OCI-LY7 (cell line): ENCODE measurements around the gene RNF114. TPM values are rescaled to one million over a fixed set of nuclear protein-coding genes. Genes with fewer than 3 reads are reported as not detected.

Experiments
- BruUV-seq: library from RNA; stranded (reverse); fragments of 400-500 nt; replicated peaks from 2 replicates; lab custom pipeline; 2021; lab: Mats Ljungman, UMichigan
- CTCF ChIA-PET: fragments of 300-600 bp; sonication (Branson Sonifier 250); formaldehyde crosslinking; loops from one replicate; lab custom pipeline; 2022; ENCODE audit warnings: antibody characterized with exemption; ENCODE audit not compliant: unreplicated experiment; lab: Charles Lee
- POLR2A ChIA-PET: fragments of 300-600 bp; sonication (Branson Sonifier 250); formaldehyde crosslinking; loops from one replicate; lab custom pipeline; 2022; ENCODE audit warnings: antibody characterized with exemption; lab: Charles Lee
- DNase-seq: peaks from one replicate; pipeline ENCODE4 v3.0.0-alpha.2; 2015; ENCODE audit warnings: low spot score
- H2AFZ ChIP-seq: fragments of 200-600 bp; sonication (generic), shearing (Covaris generic); 2 replicates; pipeline ENCODE4 v1.6.1; 2014; ENCODE audit warnings: mild to moderate bottlenecking, antibody characterized with exemption, low read length, moderate library complexity
- H3K27ac ChIP-seq: fragments of 200-600 bp; sonication (generic); 2 replicates; pipeline ENCODE4 v1.5.1; 2014; ENCODE audit warnings: mixed run types, low read depth, mild to moderate bottlenecking, moderate library complexity, low read length, inconsistent platforms; ENCODE audit not compliant: poor library complexity, severe bottlenecking
- H3K36me3 ChIP-seq: fragments of 200-600 bp; sonication (generic); 2 replicates; pipeline ENCODE4 v1.6.1; 2014; ENCODE audit warnings: mild to moderate bottlenecking, antibody characterized with exemption, low read length, moderate library complexity, mixed read lengths; ENCODE audit not compliant: insufficient read depth
- H3K4me1 ChIP-seq: fragments of 200-600 bp; sonication (generic); 2 replicates; pipeline ENCODE4 v1.5.1; 2014; ENCODE audit warnings: mild to moderate bottlenecking, low read length; ENCODE audit not compliant: insufficient read depth, poor library complexity, severe bottlenecking
- H3K4me2 ChIP-seq: fragments of 200-600 bp; sonication (generic); 2 replicates; pipeline ENCODE4 v1.6.1; 2014; ENCODE audit warnings: mild to moderate bottlenecking, low read length
- H3K4me3 ChIP-seq: fragments of 200-600 bp; sonication (generic); 2 replicates; pipeline ENCODE4 v1.5.1; 2014; ENCODE audit warnings: mild to moderate bottlenecking, low read depth, low read length; ENCODE audit not compliant: poor library complexity, severe bottlenecking
- H3K79me2 ChIP-seq: fragments of 200-600 bp; sonication (generic); 2 replicates; pipeline ENCODE4 v1.6.1; 2016; ENCODE audit warnings: low read depth, mild to moderate bottlenecking, low read length, moderate library complexity, mixed read lengths; ENCODE audit not compliant: insufficient read depth
- H3K9me2 ChIP-seq: fragments of 200-600 bp; sonication (generic); 2 replicates; pipeline ENCODE4 v1.6.1; 2016; ENCODE audit warnings: mild to moderate bottlenecking, low read length, mixed read lengths; ENCODE audit not compliant: insufficient read depth
- H3K9me3 ChIP-seq: fragments of 200-600 bp; sonication (generic); 2 replicates; pipeline ENCODE4 v1.6.1; 2014; ENCODE audit warnings: mild to moderate bottlenecking, mixed run types, low read length, mixed read lengths
- H4K20me1 ChIP-seq: fragments of 200-600 bp; sonication (generic); 2 replicates; pipeline ENCODE4 v1.6.1; 2014; ENCODE audit warnings: mild to moderate bottlenecking, antibody characterized with exemption, low read length, moderate library complexity, mixed read lengths; ENCODE audit not compliant: insufficient read depth
- EZH2phosphoT487 ChIP-seq: fragments of 200-600 bp; sonication (generic); IDR thresholded peaks from 2 replicates; pipeline ENCODE4 v1.6.1; 2018; ENCODE audit warnings: low read depth, borderline replicate concordance, mild to moderate bottlenecking, mixed run types, antibody characterized with exemption, low read length, moderate library complexity, mixed read lengths
- intact Hi-C: fragments of 100-400 bp; cut with micrococcal nuclease; formaldehyde crosslinking; loops from one replicate; pipeline ENCODE4 v1.10.0; 2022; ENCODE audit not compliant: unreplicated experiment
- total RNA-seq, 2 experiments: library from RNA; depleted of rRNA in 1 of 2; stranded (reverse); fragments of >200 nt in 1 of 2; shearing (Covaris generic) in 1 of 2; gene quantifications; 2 replicates each; pipeline ENCODE4 v1.2.3, GENCODE V29; 2014 to 2022
- TF ChIP-seq, protein P1 (sequence below): fragments of 200-600 bp; sonication (generic); conservative IDR thresholded peaks from 2 replicates; pipeline ENCODE4 v1.5.1; 2014; ENCODE audit warnings: mild to moderate bottlenecking, antibody characterized with exemption, low read length, moderate library complexity, mixed read lengths

Gene RNF114
- total RNA-seq, 2 experiments from 2014 or later = 48.4 to 62.4 TPM

GRCh38 chr20:49983123-49983847 lies 47.1 kb downstream of the RNF114 start:
- no peaks in the 10 kb centered on the region for H4K20me1 ChIP-seq
- peak overlapping the region; percentile 60 for H3K4me3 ChIP-seq
- no peak overlapping the region for H2AFZ ChIP-seq
- H3K9me3 ChIP-seq = no peaks in the 10 kb centered on the region
- H3K79me2 ChIP-seq = no peaks in the 10 kb centered on the region
- H3K4me1 ChIP-seq = peaks cover 44% of the 10 kb centered on the region
- H3K4me2 ChIP-seq = peak overlapping the region; percentile 61
- BruUV-seq = no TSS peak
- TF ChIP-seq, protein P1, sequence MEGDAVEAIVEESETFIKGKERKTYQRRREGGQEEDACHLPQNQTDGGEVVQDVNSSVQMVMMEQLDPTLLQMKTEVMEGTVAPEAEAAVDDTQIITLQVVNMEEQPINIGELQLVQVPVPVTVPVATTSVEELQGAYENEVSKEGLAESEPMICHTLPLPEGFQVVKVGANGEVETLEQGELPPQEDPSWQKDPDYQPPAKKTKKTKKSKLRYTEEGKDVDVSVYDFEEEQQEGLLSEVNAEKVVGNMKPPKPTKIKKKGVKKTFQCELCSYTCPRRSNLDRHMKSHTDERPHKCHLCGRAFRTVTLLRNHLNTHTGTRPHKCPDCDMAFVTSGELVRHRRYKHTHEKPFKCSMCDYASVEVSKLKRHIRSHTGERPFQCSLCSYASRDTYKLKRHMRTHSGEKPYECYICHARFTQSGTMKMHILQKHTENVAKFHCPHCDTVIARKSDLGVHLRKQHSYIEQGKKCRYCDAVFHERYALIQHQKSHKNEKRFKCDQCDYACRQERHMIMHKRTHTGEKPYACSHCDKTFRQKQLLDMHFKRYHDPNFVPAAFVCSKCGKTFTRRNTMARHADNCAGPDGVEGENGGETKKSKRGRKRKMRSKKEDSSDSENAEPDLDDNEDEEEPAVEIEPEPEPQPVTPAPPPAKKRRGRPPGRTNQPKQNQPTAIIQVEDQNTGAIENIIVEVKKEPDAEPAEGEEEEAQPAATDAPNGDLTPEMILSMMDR = no peak
- TF ChIP-seq EZH2phosphoT487 = no peak
- no peak overlapping the region for H3K27ac ChIP-seq
- no peaks in the 10 kb centered on the region for H3K36me3 ChIP-seq
- ChIA-PET POLR2A (no interaction called here), CTCF (no interaction called here)
- intact Hi-C loops = loop anchor here (2.0 kb wide), 1 partner anchor 30 kb away; no protein-coding TSS in a partner anchor
- no peak for DNase-seq
- no peaks in the 10 kb centered on the region for H3K9me2 ChIP-seq

- no peak overlapping the region for H2AFZ ChIP-seq
- ChIA-PET POLR2A (interaction anchor here (1.0 kb wide), 1 partner anchor 29 kb away, joined by 3 read pairs; no protein-coding TSS in a partner anchor), CTCF (no interaction called here)
- no peaks in the 10 kb centered on the region for H3K9me2 ChIP-seq
- H3K4me1 ChIP-seq = peaks cover 43% of the 10 kb centered on the region
- intact Hi-C loops = loop anchor here (2.0 kb wide), 1 partner anchor 29 kb away; no protein-coding TSS in a partner anchor
- H3K36me3 ChIP-seq = no peaks in the 10 kb centered on the region
- H3K27ac ChIP-seq = no peak overlapping the region
- BruUV-seq = no TSS peak
- DNase-seq = no peak
- no peaks in the 10 kb centered on the region for H3K79me2 ChIP-seq
- no peaks in the 10 kb centered on the region for H4K20me1 ChIP-seq
- H3K9me3 ChIP-seq = no peaks in the 10 kb centered on the region
- H3K4me3 ChIP-seq = no peak overlapping the region
- H3K4me2 ChIP-seq = 0 out of 2 replicates have a peak overlapping the region, but pooled peaks have one; percentile 61
- TF ChIP-seq, protein P1 = no peak
- no peak for TF ChIP-seq EZH2phosphoT487
Observed at GRCh38 chr20:49983848-49984408, 47.7 kb downstream of the RNF114 start.
